ENCODE measurements around the gene RNF34.

RNF34 gene

DNA sequence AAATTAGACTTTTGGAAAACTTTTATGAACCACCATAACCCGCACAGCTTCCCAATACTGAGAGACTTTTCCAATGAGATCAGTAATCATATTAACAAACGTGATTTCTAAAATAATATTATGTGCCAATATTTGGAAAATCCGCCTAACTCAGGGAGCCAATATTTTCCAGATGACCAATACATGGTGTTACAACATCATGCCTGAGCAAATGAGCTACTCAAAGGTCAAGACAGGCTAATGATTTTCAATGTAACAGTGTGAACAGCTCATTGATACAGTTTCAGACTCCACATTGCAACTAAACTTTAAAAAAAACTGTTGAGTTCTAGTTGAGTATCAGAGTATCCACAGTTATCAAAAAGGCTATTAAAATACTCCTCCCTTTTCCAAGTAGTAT lies 46.8 kb downstream of the RNF34 start:
- peak; percentile 15 for DNase-seq (ENCODE audit: low read depth)
- no peak for TF ChIP-seq CTCF (conservative IDR thresholded peaks at IDR 0.05; ENCODE audit: low read length)
- no peak overlapping the region for H3K4me3 ChIP-seq (ENCODE audit: low read length)

GRCh38 chr12:121448771-121449315 lies 48.9 kb downstream of the RNF34 start:
- no peak for DNase-seq (ENCODE audit: low read depth)

DNA sequence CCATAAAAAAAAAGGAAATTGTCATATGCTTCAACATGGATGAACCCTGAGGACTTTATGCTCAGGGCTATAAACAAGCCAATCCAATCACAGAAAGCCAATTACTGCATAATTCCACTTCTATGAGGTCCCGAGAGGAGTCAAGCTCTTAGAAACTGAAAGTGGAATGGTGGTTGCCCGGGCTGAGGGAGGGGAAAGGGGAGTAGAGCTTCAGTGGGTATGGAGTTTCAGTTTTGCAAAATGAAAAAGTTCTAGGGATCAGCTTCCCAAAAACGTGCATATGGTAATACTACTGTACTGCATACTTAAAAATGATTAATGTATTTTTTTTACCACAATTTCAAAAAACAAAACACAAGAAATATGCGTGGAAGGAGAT lies 52.0 kb downstream of the RNF34 start:
- no peak for TF ChIP-seq CTCF (conservative IDR thresholded peaks at IDR 0.05; ENCODE audit: low read length)
- peak overlapping the region; percentile 48 for H3K4me3 ChIP-seq (ENCODE audit: low read length)
- peak; percentile 62 for DNase-seq (ENCODE audit: low read depth)

More at GRCh38 chr12:121448771-121449315, 48.9 kb downstream of the RNF34 start:
- TF ChIP-seq CTCF (conservative IDR thresholded peaks at IDR 0.05; ENCODE audit: low read length), result no peak
- no peak overlapping the region for H3K4me3 ChIP-seq (ENCODE audit: low read length)

GRCh38 chr12:121452340-121452984 lies 52.5 kb downstream of the RNF34 start:
- no peak for TF ChIP-seq CTCF (conservative IDR thresholded peaks at IDR 0.05; ENCODE audit: low read length)
- DNase-seq (ENCODE audit: low read depth), result no peak
- H3K4me3 ChIP-seq (ENCODE audit: low read length), result peak overlapping the region; percentile 48

DNA sequence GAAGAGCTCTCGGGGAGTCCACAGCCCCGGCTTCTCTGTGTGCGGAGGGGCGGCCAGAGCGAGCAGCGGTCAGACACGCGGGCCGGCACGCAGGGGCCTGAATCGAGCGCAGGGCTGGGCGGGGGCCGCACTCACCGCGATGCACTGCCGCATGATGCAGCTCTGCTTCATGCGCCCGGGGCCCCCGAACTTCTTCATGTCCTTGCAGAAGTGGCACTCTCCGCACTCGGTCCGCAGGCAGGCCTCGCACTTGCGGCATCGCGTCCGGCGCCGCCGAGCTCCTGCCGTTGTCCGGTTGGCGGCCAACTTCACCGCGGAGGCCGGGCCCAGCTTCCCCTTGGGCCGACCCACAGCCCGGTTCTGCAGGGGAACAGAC lies 53.1 kb downstream of the RNF34 start:
- TF ChIP-seq CTCF (conservative IDR thresholded peaks at IDR 0.05; ENCODE audit: low read length), result no peak
- no peak for DNase-seq (ENCODE audit: low read depth)

GRCh38 chr12:121453629-121454028 lies 53.7 kb downstream of the RNF34 start:
- TF ChIP-seq CTCF (conservative IDR thresholded peaks at IDR 0.05; ENCODE audit: low read length), result no peak
- no peak overlapping the region for H3K4me3 ChIP-seq (ENCODE audit: low read length)
- no peak for DNase-seq (ENCODE audit: low read depth)

More for the DNA sequence above, 53.1 kb downstream of the RNF34 start:
- no peak overlapping the region for H3K4me3 ChIP-seq (ENCODE audit: low read length)

DNA sequence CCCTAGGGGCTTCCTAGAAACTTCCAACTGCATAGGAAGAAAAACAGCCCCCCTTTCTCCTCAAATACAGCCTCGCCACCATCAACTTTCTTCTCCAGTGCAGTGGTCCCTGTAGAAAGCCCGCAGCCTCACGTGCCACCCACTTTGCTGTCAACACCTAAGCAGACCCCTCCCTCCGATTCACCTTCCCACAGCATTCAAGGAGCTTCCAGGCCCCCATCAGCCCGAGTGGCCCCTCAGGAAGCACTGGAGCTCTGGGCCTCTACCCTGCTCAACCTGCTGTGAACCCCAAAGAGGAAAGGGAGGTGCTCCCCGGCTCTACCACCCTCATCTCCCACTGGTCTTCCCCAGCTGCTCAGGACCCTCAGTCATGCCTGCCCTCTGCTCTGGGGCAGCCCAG lies 55.0 kb downstream of the RNF34 start:
- no peak for TF ChIP-seq CTCF (conservative IDR thresholded peaks at IDR 0.05; ENCODE audit: low read length)
- H3K4me3 ChIP-seq (ENCODE audit: low read length), result no peak overlapping the region
- no peak for DNase-seq (ENCODE audit: low read depth)
